NCI-H748 treated with DMSO at 0.1 percent for 48 hours (cell line): ENCODE measurements around the gene CNOT6.
"Not testable (repeated sequence)": the region's sequence is repeated elsewhere in the genome, so short reads cannot be mapped to it uniquely, and the experiment has no call there.

ENCODE experiments used
- DNase-seq: peaks from one replicate; lab custom pipeline; 2025; lab: John Stamatoyannopoulos, UW

Gene CNOT6

GRCh38 chr5:180516440-180516839 is 22.3 kb downstream of the CNOT6 start:
- DNase-seq, result no peak

DNA sequence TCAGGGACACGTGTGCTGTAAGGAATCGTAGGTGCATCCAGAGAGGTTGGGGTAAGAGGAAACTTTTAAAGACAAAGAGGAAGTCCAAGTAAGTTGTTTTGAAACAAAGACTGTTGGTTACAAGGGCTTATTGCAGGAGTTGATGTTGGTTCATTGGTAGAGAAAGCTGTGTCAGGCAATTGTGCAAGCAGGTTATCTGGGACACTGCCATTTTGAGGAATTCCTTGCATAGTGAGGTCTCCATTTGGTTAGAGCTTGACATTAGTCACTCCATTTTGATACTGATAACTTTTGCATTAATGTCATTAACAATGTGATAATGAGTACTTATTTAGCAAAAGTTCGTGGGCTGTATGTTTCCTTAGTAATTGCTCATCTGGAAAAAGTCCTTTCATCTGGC is 24.9 kb downstream of the CNOT6 start:
- DNase-seq, result no peak

- no peak for DNase-seq
Measured at GRCh38 chr5:180521101-180521500, 26.9 kb downstream of the CNOT6 start.

DNA sequence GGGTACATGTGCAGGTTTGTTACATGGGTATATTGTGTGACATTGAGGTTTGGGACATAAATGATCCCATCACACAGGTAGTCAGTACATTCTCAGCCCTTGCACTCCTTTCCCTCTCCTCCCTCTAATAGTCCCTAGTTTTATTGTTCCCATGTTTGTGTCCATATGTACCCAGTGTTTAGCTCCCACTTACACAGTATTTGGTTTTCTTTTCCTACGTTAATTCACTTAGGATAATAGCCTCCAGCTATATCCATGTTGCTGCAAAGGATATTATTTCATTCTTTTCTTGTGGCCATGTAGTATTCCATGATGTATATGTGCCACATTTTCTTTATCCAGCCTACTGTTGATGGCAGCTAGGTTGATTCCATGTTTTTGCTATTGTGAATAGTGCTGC is 27.4 kb downstream of the CNOT6 start:
- DNase-seq, result no peak

DNA sequence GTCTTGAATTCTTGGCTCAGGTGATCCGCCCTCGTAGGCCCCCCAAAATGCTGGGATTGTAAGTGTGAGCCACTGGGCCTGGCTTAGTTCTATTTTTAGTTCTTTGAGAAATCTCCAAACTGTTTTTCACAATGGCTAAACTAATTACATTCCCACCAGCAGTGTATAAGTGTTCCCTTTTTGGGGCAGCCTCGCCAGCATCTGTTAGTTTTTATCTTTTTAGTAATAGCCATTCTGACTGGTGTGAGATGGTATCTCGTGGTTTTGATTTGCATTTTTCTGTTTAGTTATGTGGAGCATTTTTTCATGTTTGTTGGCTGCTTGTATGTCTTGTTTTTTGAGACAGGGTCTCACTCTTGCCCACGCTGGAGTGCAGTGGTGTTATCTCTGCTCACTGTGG is 28.2 kb downstream of the CNOT6 start:
- DNase-seq, result no peak

GRCh38 chr5:180523629-180524466 is 29.7 kb downstream of the CNOT6 start:
- no peak for DNase-seq

DNA sequence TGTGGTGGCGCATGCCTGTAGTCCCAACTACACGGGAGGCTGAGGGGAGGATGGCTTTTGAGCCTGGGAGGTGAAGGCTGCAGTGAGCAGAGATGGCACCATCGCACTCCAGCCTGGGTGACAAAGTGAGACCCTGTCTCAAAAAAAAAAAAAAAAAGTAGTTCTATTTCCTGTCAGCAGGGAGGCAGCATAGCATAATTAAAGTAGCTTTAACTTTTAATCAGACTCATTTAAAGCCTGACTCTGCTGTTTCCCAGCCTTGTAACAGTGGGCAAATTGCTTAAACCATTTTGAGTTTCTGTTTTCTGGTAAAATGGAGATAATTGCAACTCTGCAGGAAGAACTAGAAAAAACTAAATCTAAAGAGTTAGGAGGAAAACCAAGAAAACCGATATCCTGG is 31.2 kb downstream of the CNOT6 start:
- no peak for DNase-seq

DNA sequence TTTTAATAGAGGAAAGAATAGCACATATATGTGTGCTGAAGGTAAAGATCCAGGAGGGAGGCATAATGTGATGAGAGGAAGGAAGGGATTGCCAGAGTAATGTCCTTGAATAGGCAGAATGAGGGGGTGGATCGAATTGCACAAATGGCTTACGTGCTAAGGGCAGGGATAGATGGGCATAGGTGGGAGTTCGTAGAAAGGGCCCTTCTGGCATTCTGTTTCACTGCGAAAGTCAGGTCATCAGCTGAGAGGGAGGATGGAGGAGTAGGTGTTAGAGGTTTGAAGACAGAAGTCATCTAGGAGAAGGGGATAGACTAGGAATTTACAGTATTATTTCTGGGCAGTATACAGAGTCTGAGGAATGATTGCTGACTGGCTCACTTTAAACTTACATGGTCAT is 32.1 kb downstream of the CNOT6 start:
- DNase-seq, result no peak

DNA sequence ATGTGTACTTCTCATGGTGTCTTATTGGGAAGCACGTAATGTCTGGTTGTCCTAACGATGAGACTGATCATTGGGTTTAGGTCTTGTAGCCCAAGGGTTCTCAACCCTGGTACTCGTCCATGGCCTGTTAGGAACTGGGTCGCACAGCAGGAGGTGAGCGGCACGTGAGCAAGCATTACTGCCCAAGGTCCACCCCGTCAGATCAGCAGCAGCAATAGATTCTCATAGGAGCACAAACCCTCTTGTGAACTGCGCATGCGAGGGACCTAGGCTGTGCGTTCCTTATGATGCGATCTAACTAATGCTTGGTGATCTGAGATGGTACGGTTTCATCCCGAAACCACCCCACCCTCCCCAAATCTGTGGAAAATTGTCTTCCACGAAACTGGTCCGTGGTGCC is 33.5 kb downstream of the CNOT6 start:
- DNase-seq, result no peak

GRCh38 chr5:180531036-180531585 is 36.9 kb downstream of the CNOT6 start:
- DNase-seq, result not testable (repeated sequence)

DNA sequence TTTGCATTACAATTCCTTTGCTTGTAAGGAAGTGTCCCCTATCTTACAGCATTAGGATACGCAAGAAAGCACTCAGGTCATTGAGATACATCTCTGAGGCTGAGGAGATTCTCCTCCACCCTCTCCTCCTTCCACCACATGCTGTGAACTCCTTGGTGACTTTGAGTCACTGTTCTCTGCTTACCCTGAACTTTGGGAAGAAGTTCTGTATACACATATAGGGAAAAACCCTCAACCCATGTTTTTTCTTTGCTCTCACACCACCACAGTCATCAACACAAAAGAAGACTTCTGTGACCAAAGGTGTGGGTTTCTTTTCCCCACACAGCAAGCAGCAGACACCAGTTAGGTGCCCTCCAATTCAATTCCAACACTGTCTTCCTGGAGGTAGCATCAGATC is 38.1 kb downstream of the CNOT6 start:
- no peak for DNase-seq

- no peak for DNase-seq
Measured at GRCh38 chr5:180533845-180534244, 39.7 kb downstream of the CNOT6 start.

- DNase-seq, result no peak
Measured at GRCh38 chr5:180535573-180535972, 41.4 kb downstream of the CNOT6 start.

- no peak for DNase-seq
Measured at GRCh38 chr5:180540050-180540694, 46.0 kb downstream of the CNOT6 start.

DNA sequence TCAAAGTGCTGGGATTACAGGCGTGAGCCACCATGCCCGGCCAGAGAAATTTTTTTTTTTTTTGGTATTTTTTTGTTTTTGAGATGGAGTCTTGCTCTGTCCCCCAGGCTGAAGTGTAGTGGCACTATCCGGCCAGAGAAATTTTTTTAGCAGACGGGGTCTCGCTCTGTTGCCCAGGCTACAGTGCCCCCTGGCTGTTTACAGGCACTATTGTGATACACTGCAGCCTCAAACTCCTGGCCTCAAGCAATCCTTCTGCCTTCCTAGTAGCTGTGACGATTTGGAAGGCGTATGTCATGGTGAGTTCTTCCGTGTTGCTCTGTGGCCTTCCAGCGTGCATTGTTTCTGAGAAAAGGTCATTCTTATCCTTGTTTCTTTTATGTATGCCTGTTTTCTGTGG is 47.5 kb downstream of the CNOT6 start:
- DNase-seq, result no peak

DNA sequence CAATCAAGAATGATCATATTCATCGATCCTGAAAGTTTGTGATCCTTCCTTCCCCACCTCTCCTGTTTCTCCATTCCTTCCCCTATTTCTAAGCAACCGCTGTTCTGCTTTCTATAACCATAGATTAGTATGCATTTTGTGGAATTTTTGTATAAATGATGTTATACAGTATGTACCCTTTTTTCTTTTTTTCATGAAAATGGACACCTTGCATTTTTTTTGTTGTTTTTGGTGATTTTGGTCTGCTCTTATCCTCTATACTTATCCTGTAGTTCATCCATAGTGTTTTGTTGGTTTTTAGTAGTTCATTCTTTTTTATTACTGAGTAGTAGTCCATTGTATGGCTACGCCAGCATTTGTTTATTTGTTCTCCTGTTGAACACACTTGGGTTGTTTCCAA is 51.1 kb downstream of the CNOT6 start:
- DNase-seq, result no peak

GRCh38 chr5:180548563-180548962 is 54.4 kb downstream of the CNOT6 start:
- DNase-seq, result no peak

DNA sequence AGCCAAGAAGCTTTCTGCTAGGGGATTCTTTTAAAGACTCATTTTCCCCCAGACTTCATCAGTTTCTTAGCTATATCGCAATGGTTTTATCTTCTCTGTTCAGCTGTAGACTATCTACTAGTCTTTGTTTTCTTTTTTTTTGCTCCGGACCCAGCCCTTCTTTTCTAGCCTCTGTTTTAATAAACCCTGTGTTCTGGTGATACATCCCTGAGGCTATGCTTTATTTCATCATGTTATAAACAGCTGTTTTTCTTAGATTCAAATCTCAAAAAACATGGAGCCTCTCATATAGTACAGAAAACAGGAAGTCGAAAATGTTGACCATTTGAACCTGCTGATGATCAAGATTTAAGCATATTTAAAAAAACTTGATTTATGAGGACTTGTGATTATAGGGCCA is 59.4 kb downstream of the CNOT6 start:
- DNase-seq, result no peak

- DNase-seq, result no peak
Measured at GRCh38 chr5:180555168-180555921, 61.2 kb downstream of the CNOT6 start.

- DNase-seq, result no peak
Measured at GRCh38 chr5:180557217-180557809, 63.1 kb downstream of the CNOT6 start.

DNA sequence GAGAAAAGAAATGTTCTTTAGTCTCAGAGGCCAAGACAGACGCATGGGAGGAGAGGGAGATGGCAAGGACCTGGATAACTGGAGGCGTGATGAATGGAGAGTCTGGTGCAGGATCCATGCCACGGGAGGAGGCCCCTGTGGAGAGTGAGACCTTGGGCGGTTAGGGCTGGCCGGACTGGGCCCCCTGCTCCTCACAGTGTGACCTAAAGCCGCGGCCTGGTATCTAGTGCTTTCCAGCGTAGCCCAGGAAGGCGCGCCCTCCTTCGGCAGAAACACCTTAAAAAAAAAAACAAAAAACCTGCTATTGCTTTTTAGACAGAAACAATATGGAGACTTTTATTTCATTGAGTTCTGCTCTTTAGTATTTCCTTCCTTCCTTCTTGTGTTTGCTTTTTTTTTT is 64.1 kb downstream of the CNOT6 start:
- DNase-seq, result no peak

- no peak for DNase-seq
Measured at GRCh38 chr5:180563994-180564393, 69.8 kb downstream of the CNOT6 start.
